KOPT-K1 (cell line): Measurements from ENCODE around the gene ICAM5.
"Not testable (repeated sequence)": the region's sequence is repeated elsewhere in the genome, so short reads cannot be mapped to it uniquely, and the experiment has no call there.

Experiments
- H3K27ac ChIP-seq: fragments of 200-600 bp; sonication (generic); 2 replicates; pipeline ENCODE4 v1.5.1; 2016; ENCODE audit warnings: antibody characterized with exemption, mild to moderate bottlenecking, low read depth, low read length; ENCODE audit not compliant: poor library complexity, severe bottlenecking
- H3K36me3 ChIP-seq: fragments of 200-600 bp; sonication (generic); 2 replicates; pipeline ENCODE4 v1.5.1; 2017; ENCODE audit warnings: antibody characterized with exemption, mild to moderate bottlenecking, low read length, moderate library complexity; ENCODE audit not compliant: insufficient read depth
- H3K9me3 ChIP-seq: fragments of 200-600 bp; sonication (generic); 2 replicates; pipeline ENCODE4 v1.5.1; 2017; ENCODE audit warnings: antibody characterized with exemption, low read length, mild to moderate bottlenecking; ENCODE audit not compliant: insufficient read depth, poor library complexity, severe bottlenecking

ICAM5 gene, protein sequence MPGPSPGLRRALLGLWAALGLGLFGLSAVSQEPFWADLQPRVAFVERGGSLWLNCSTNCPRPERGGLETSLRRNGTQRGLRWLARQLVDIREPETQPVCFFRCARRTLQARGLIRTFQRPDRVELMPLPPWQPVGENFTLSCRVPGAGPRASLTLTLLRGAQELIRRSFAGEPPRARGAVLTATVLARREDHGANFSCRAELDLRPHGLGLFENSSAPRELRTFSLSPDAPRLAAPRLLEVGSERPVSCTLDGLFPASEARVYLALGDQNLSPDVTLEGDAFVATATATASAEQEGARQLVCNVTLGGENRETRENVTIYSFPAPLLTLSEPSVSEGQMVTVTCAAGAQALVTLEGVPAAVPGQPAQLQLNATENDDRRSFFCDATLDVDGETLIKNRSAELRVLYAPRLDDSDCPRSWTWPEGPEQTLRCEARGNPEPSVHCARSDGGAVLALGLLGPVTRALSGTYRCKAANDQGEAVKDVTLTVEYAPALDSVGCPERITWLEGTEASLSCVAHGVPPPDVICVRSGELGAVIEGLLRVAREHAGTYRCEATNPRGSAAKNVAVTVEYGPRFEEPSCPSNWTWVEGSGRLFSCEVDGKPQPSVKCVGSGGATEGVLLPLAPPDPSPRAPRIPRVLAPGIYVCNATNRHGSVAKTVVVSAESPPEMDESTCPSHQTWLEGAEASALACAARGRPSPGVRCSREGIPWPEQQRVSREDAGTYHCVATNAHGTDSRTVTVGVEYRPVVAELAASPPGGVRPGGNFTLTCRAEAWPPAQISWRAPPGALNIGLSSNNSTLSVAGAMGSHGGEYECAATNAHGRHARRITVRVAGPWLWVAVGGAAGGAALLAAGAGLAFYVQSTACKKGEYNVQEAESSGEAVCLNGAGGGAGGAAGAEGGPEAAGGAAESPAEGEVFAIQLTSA

DNA sequence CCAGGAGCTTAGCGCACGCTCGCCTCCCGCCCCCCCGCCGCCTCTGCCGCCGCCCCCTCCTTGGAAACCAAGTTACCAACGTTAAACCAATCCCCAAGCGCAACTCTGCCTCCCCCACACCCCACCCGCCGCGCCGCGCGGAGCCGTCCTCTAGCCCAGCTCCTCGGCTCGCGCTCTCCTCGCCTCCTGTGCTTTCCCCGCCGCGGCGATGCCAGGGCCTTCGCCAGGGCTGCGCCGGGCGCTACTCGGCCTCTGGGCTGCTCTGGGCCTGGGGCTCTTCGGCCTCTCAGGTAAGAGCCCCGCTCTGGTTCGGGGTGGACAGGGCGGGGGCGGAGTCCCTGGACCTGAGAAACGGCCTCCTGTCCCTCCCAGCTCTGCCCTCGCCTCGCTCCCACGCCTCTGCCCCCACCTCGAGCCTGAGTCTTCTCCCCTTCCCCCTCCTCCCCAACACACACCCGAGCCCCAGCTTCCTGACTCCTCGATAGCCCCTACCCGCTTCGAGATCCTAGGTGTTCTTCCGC, at the start of gene ICAM5:
Gene ICAM5 (plus strand): TSS at position 117 of the 521 bp plus-strand sequence. CDS start 92 bp downstream, at position 209.
- Histone ChIP-seq H3K9me3 (peaks cover 54% of the 10 kb centered on the region), H3K27ac (no peak within 1 kb of the TSS), H3K36me3 (no peaks in the 10 kb centered on the region)

DNA sequence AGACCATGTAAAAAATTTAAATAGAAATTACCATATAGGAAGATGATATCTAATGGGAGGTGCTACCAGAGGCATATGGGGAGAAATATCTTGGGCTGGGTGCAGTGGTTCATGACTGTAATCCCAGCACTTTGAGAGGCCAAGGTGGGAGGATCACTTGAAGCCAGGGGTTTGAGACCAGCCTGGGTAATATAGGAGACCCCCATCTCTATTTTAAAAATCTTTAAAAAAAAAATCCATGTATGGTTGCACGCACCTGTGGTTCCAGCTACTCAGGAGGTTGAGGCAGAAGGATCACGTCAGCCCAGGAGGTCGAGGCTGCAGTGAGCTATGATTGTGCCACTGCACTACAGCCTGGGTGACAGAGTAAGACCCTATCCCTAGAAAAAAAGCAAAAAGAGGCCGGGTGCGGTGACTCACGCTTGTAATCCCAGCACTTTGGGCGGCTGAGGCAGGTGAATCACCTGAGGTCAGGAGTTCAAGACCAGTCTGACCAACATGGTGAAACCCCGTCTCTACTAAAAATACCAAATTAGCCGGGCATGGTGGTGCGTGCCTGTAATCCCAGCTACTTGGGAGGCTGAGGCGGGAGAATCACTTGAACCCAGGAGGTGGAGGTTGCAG, 47.8 kb upstream of the ICAM5 start:
- not testable (repeated sequence) for H3K27ac ChIP-seq, H3K9me3 ChIP-seq, H3K36me3 ChIP-seq

DNA sequence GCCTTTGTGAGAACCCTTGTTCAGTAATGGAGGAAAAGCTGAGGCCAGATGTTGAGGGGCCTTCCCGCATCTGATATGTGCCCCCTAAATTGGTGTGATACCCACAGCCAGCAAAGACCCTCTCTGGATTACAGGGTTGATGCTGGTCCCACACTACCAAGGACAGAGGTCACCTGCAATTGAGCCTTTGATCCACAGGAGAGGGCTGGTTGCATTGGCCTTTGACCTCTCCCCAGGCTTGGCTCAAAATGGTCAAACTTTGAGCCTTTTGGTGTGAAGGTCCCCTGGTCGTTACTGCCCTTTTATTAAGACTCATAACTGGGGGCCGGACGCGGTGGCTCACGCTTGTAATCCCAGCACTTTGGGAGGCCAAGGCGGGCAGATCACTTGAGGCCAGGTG, 46.1 kb upstream of the ICAM5 start:
- Histone ChIP-seq H3K27ac (no peak overlapping the region), H3K9me3 (no peaks in the 10 kb centered on the region), H3K36me3 (no peaks in the 10 kb centered on the region)

DNA sequence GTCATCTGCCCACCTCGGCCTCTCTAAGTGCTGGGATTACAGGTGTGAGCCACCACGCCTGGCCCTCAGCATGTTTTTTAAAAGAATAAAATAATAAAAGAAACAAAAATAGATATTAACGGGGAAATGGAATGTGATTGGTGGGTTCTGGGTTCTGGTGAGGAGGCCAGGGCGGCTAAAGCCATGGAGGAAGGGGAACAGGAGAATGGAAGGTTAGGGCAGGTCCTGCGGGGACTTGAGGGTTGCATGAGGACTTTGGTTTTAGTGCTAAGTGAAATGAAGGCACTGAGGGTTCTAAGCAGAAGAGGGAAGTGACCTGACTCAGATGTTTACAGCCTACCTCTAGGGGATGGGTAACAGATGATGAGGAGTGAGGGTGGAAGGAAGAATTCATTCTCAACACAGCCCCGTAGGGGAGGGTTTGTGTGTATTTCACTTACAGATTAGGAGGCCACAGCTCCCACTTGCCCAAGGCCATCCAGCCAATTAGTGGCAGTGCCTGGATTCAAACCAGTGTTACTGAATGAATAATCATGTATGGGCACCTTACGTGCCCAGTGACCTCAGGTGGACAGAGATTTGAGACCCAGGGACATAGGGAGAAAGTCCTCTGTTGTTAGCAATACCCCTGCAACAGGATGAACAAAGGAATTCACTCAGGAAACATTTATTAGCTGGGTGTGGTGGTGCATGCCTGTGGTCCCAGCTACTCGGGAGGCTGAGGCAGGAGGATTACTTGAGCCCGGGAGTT, 44.4 kb upstream of the ICAM5 start:
- no peaks in the 10 kb centered on the region for H3K9me3 ChIP-seq
- no peak overlapping the region for H3K27ac ChIP-seq
- H3K36me3 ChIP-seq, result no peaks in the 10 kb centered on the region

DNA sequence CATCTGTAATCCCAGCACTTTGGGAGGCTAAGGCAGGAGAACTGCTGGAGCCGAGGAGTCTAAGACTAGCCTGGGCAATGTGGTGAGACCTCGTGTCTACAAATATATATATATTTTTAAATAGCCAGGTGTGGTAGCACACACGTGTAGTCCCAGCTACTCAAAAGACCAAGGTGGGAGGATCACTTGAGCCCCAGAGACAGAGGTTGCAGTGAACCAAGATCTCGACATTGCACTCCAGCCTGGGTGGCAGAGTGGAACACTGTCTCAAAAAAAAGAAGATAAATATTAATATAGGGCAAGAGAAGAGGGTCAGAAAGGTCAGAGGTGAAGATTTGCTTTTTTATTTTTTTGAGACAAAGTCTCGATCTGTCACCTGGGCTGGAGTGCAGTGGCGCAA, 43.2 kb upstream of the ICAM5 start:
- no peaks in the 10 kb centered on the region for H3K36me3 ChIP-seq
- H3K9me3 ChIP-seq, result no peaks in the 10 kb centered on the region
- H3K27ac ChIP-seq, result no peak overlapping the region

DNA sequence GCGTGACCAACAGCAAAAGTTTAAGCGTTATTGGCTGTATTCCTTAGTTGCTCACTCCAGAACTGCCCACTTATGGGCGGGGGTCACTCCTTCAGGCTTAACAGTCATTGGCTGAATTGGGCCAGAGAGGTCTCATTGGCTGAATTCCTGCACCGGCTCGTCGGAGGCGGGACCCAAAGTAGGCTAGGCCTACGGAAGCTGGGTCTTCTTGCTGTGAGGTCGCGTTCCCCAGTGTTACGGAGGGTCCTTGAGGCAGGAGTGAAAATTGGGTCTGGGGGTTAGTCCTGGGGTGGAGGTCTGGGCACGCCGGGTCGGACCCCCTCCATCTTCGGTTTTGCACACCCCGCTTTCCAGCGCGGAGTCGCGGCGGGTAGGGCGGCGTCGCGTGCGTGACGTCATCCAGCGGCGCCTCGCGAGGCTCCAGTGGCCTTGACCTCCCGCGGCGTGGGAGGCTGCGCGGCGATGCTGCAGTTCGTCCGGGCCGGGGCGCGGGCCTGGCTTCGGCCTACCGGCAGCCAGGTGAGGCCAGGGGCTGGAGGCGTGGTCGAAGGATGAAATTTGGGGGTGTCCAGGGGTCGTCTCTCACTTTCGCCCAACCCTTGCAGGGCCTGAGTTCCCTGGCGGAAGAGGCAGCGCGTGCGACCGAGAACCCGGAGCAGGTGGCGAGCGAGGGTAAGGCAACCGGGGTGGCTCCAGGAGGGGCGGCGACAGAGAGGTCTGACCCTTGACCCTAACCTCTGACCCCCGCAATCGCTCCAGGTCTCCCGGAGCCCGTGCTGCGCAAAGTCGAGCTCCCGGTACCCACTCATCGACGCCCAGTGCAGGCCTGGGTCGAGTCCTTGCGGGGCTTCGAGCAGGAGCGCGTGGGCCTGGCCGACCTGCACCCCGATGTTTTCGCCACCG, 37.7 kb upstream of the ICAM5 start, which contains the start of gene MRPL4:
Gene MRPL4 (plus strand): TSS at position 423 of the 903 bp plus-strand sequence. CDS start 40 bp downstream, at position 463.
- peak within 1 kb of the TSS; percentile 81 for H3K27ac ChIP-seq
- H3K36me3 ChIP-seq, result peaks cover 36% of the 10 kb centered on the region
- no peaks in the 10 kb centered on the region for H3K9me3 ChIP-seq

DNA sequence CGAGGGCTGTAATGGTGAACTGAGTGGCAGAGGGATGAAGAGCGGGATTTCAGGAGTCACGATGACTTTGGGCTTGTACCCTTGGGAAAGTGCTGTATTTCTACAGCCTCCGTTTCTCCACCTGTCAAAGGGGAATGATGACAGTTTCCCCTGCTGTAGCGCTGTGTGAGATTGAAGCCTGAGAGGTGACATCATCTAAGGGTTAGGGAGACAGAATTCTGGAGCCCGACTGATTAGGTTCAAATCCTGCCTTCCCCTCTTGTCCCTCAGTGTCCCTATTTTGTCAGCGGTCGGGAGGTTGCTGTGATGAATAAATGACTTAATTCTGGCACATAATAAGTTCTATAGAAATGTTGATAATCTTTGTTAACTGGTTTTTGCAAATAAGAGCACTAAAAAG, 37.0 kb upstream of the ICAM5 start:
- Histone ChIP-seq H3K36me3 (peaks cover 43% of the 10 kb centered on the region), H3K27ac (peak overlapping the region; percentile 81), H3K9me3 (no peaks in the 10 kb centered on the region)

DNA sequence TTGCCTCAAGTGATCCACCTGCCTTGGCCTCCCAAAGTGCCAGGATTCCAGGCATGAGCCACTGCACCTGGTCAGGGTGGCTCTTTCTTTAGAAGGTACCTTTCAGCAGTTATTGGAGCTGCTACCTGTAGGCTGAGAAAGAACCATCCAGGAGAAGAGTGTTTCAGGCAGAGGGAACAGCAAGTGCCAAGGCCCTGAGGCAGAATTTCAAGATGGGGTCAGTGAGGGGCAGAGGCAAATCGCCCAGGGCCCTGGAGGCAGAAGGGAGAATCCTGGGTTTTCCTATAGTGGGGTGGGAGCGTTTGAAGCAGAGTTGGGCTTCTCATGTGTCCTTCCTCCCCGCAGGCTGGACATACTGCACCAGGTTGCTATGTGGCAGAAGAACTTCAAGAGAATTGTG, 35.5 kb upstream of the ICAM5 start:
- Histone ChIP-seq H3K36me3 (peaks cover 58% of the 10 kb centered on the region), H3K27ac (no peak overlapping the region), H3K9me3 (no peaks in the 10 kb centered on the region)

DNA sequence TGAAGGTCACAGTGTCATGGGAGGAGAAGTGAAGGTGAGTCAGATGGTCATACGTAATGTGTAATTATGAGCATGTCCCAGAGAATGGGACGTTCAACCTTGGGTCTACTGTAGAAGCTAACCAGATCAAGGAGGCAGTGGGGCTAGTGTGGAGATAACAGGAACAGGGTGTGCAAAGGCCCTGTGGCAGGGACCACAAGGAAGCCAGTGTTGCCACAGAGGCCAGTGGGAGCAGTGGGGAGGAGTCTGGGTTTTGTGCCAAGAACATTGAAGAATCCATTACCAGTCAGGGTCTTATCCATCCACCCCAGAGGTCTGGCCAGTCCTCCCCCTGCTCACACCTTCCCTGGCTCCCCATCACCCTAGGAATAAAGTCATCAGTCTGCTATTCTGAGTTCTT, 34.4 kb upstream of the ICAM5 start:
- Histone ChIP-seq H3K9me3 (no peaks in the 10 kb centered on the region), H3K36me3 (peaks cover 66% of the 10 kb centered on the region), H3K27ac (no peak overlapping the region)

DNA sequence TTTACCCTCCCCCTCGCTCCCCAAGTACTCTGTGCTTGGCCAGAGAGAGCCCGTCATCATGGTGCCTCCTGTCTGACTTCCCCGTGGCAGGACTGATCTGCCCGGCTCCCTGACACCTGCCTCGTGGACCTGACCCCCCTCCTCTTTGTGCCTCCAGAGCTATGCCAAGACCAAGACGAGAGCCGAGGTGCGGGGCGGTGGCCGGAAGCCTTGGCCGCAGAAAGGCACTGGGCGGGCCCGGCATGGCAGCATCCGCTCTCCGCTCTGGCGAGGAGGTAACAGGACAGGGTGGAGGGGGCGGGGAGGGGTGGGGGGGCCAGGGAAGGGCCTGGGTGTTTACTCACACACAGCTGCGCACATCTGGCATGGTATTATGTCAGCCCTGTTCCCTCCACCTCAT, 33.2 kb upstream of the ICAM5 start:
- Histone ChIP-seq H3K36me3 (peaks cover 66% of the 10 kb centered on the region), H3K9me3 (no peaks in the 10 kb centered on the region), H3K27ac (no peak overlapping the region)

DNA sequence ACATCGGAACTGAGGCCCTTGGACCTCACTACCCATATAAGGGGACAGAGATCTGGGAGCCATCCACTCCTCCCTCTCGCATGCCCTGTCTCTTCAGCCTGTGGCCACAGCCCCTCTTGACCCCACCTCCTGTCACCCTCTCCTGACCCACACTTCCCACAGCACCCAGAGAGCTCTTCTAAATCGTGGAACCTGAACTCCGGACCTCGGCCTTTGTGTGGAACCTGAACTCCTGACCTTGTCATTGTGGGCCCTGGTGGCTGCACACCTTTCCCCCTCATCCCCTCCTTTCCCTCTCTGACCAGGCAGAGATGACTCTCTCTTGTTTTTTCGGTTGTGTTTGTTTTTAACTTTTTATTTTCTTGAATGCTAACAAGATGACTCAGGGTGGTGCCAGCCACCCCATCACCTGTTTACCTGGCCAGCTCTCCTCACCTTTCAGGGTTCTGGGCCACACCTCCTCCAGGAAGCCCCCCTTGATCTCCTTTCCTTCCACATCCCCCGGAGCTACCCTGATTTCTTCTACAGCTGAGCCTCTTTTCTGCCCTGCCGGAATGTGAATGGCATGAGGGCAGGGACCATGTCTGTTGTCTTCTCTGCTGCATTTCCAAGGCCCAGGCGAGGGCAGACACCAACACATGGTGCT, 32.7 kb upstream of the ICAM5 start:
- no peak overlapping the region for H3K27ac ChIP-seq
- no peaks in the 10 kb centered on the region for H3K9me3 ChIP-seq
- H3K36me3 ChIP-seq, result peaks cover 66% of the 10 kb centered on the region

DNA sequence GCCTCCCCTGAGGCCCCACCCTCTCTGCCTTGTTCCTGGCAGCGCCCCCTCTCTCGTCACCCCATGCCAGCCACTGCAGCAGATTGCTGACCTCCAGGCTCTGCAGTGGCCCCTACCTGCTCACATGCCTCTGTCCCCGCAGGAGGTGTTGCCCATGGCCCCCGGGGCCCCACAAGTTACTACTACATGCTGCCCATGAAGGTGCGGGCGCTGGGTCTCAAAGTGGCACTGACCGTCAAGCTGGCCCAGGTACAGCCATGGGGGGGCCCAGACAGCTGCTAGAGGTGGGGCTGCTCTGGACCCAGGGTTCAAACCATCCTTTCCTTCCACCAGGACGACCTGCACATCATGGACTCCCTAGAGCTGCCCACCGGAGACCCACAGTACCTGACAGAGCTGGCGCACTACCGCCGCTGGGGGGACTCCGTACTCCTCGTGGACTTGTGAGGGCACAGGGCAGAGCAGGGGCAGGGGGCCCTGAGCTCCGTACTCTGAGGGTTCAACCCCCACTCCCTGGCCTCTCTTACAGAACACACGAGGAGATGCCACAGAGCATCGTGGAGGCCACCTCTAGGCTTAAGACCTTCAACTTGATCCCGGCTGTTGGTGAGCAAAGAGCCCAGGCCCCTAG, 31.6 kb upstream of the ICAM5 start:
- Histone ChIP-seq H3K27ac (no peak overlapping the region), H3K9me3 (no peaks in the 10 kb centered on the region), H3K36me3 (peaks cover 66% of the 10 kb centered on the region)
